Prostate gland (tissue), 2 donors: ENCODE measurements around the gene ANKRD44.

Experiments
- CTCF ChIP-seq, 4 experiments: fragments of 200-600 bp in 2 of 4; fragments of 450-650 bp in 2 of 4; sonication (generic) in 2 of 4; IDR thresholded peaks; 1 replicate in 3 of 4; 2 replicates in 1 of 4; pipeline ENCODE4 v1.5.1; 2016 to 2019; ENCODE audit warnings: antibody characterized with exemption in 4 of 4, mild to moderate bottlenecking in 2 of 4, moderate library complexity in 2 of 4
- POLR2AphosphoS5 ChIP-seq: sonication (generic); formaldehyde crosslinking; IDR thresholded peaks from one replicate; pipeline ENCODE4 v1.6.1; 2017; ENCODE audit warnings: antibody characterized with exemption

- no peak for TF ChIP-seq CTCF (IDR thresholded peaks at IDR 0.05)
- no peak for TF ChIP-seq POLR2AphosphoS5
Measured at GRCh38 chr2:197079832-197080555, 230.6 kb downstream of the ANKRD44 start.
